Heart left ventricle (tissue), 16 donors: Measurements from ENCODE around the gene FKBP8. TPM values are rescaled to one million over a fixed set of nuclear protein-coding genes. Genes with fewer than 3 reads are reported as not detected.

ENCODE experiments used
- ATAC-seq, 4 donors: fragments of 200-7000 bp; cut with Tn5 transposase; one replicate each; pipeline ENCODE4 v1.9.1; 2020 to 2022; ENCODE audit warnings: moderate library complexity in 4 of 4, mild to moderate bottlenecking in 3 of 4, moderate number of reproducible peaks in 1 of 4
- DNase-seq, 5 donors: peaks; one replicate each; pipeline ENCODE4 v3.0.0-alpha.2; 2020
- H3K27ac ChIP-seq, 12 donors: fragments of 200-600 bp; sonication (generic) in 4 of 12; one replicate each; pipeline versions ENCODE4 v1.5.0 to v1.8.0; 2016 to 2022; ENCODE audit warnings: mild to moderate bottlenecking in 2 of 12
- H3K27me3 ChIP-seq, 9 donors: fragments of 200-600 bp; sonication (generic) in 2 of 9; one replicate each; pipeline versions ENCODE4 v1.5.1 to v1.8.0; 2016 to 2022; ENCODE audit warnings: mild to moderate bottlenecking in 3 of 9
- H3K36me3 ChIP-seq, 9 donors: fragments of 200-600 bp; sonication (generic) in 2 of 9; one replicate each; pipeline versions ENCODE4 v1.5.0 to v1.8.0; 2018 to 2022; ENCODE audit warnings: mild to moderate bottlenecking in 2 of 9
- H3K4me1 ChIP-seq, 12 donors: fragments of 200-600 bp; sonication (generic) in 4 of 12; one replicate each; pipeline versions ENCODE4 v1.5.0 to v1.8.0; 2016 to 2022; ENCODE audit warnings: mild to moderate bottlenecking in 3 of 12
- H3K4me3 ChIP-seq, 12 donors: fragments of 200-600 bp; sonication (generic) in 4 of 12; one replicate each; pipeline versions ENCODE4 v1.5.0 to v1.8.0; 2017 to 2022; ENCODE audit warnings: mild to moderate bottlenecking in 9 of 12, moderate library complexity in 4 of 12
- H3K9me3 ChIP-seq, 12 donors: fragments of 200-600 bp; sonication (generic) in 4 of 12; one replicate each; pipeline versions ENCODE4 v1.5.0 to v1.8.0; 2016 to 2022; ENCODE audit warnings: mild to moderate bottlenecking in 1 of 12
- CTCF ChIP-seq, 12 donors: fragments of 200-600 bp; sonication (generic) in 4 of 12; IDR thresholded peaks; one replicate each; pipeline versions ENCODE4 v1.5.0 to v1.8.0; 2018 to 2022; ENCODE audit warnings: antibody characterized with exemption in 12 of 12, mild to moderate bottlenecking in 5 of 12
- POLR2A ChIP-seq, 2 donors: fragments of 450-650 bp; IDR thresholded peaks; one replicate each; pipeline ENCODE4 v1.6.1; 2017; ENCODE audit warnings: antibody characterized with exemption in 2 of 2, mild to moderate bottlenecking in 2 of 2, moderate library complexity in 2 of 2
- WGBS, 4 donors: extraction: QIAGEN DNeasy Blood & Tissue Kit in 2 of 4; methylation state at CpG; one replicate each; pipeline versions ENCODE4 v1.1.5 to v1.1.7; 2013 to 2018; 5-methylcytosine and 5-hydroxymethylcytosine counted together
- intact Hi-C, 10 donors: fragments of 100-400 bp; cut with DNase I; formaldehyde crosslinking; loops; one replicate each; pipeline versions ENCODE4 v1.11.1 to v1.14.2; 2022
- polyA plus RNA-seq, 2 donors: library from polyadenylated mRNA; stranded (reverse); fragments of 200-250 nt; gene quantifications; one replicate each; pipeline ENCODE4 v1.2.3, GENCODE V29; 2013
- total RNA-seq, 9 donors: library from RNA; depleted of rRNA in 2 of 9; stranded (reverse); fragments of >200 nt in 2 of 9; fragmentation: NEBNext Ultra II Directional in 3 of 9; extraction: Animal tissue kit (Norgen Biotek cat#: 25700) in 3 of 9; gene quantifications; one replicate each; pipeline versions ENCODE4 v1.1.0 to v1.2.4, GENCODE V29; 2016 to 2023
- donor health status: ischemic (EF 13 %, LVEDD 7.1; RV severe dilation, severe dysfunction).
- donor health status: healthy with polysubstance abuse.
- donor health status: DM: no; HTN: yes; CAD: no.
- donor health status: DM: no; HTN: no; CAD: no.
- donor health status: ischemic (EF 25% LVEDD 6.9; RV normal size, moderate dysfunction).
- donor health status: ischemic (EF 25% LVEDD 5.7; RV mildly dilated, moderate dysfunction).
- donor health status: healthy.
- donor health status: DM: yes; HTN: yes; CAD: no.
- donor health status: ischemic (EF 35%, LVEDD 5.7; RV mildly dilated, moderate dysfunction).
- donor health status: nonischemic (EF 11% LVEDD 7.7; RV severe dilation, severe dysfunction).
- donor health status: DM: yes; HTN: yes; CAD: no.
- donor health status: PGD.
- donor health status: ischemic (EF 29% LVEDD 5.4; RV normal size, mild dysfunction).
- donor health status: nonischemic (EF 23%, LVEDD 6.1; RV moderate dilation, normal function).

The FKBP8 gene
- total and polyA plus RNA-seq, 11 donors, result 136 to 353 (median 157) TPM

GRCh38 chr19:18514800-18515682, 28.3 kb downstream of the FKBP8 start:
- Histone ChIP-seq H3K4me3 (no peak overlapping the region), H3K9me3 (no peaks in the 10 kb centered on the region), H3K27me3 (no peaks in the 10 kb centered on the region), H3K36me3 (no peaks in the 10 kb centered on the region), H3K27ac (peak overlapping the region in 11 of 12 donors; percentile 29 to 81 (median 47)), H3K4me1 (peaks cover 10 to 80% (median 57%) of the 10 kb centered on the region in 12 donors)
- TF ChIP-seq CTCF (IDR thresholded peaks at IDR 0.05) (no peak), POLR2A (IDR thresholded peaks at IDR 0.05) (no peak)
- intact Hi-C loops, result loop anchor here in 3 of 10 donors (5.0 kb wide), 2 partner anchors 33 to 48 kb away; no protein-coding TSS in a partner anchor
- DNase-seq (peak in 4 of 5 donors; percentile 49 to 78 (median 68)), ATAC-seq (peak in 3 of 4 donors; percentile 40 to 62 (median 42))
- WGBS, 4 donors, result 21 to 47% (median 38%) methylated on average over 14 to 17 of the region's 17 CpGs

- no peak for TF ChIP-seq POLR2A (IDR thresholded peaks at IDR 0.05)
- no peak for TF ChIP-seq CTCF (IDR thresholded peaks at IDR 0.05)
- peak in 4 of 5 donors; percentile 70 to 82 (median 72) for DNase-seq
- H3K4me3 ChIP-seq, result no peak overlapping the region
- H3K4me1 ChIP-seq, result peaks cover 10 to 80% (median 52%) of the 10 kb centered on the region in 12 donors
- intact Hi-C loops, result no loop called here
- peak overlapping the region; percentile 20 to 81 (median 48) for H3K27ac ChIP-seq
- H3K9me3 ChIP-seq, result no peaks in the 10 kb centered on the region
- peak; percentile 55 to 84 (median 78) for ATAC-seq
- no peaks in the 10 kb centered on the region for H3K36me3 ChIP-seq
- WGBS, 4 donors, result 33 to 42% (median 37%) methylated on average over 11 of the region's 11 CpGs
- H3K27me3 ChIP-seq, result no peaks in the 10 kb centered on the region
Measured at GRCh38 chr19:18513868-18514267, 29.5 kb downstream of the FKBP8 start.

GRCh38 chr19:18510216-18510615, 33.2 kb downstream of the FKBP8 start:
- Histone ChIP-seq H3K36me3 (no peaks in the 10 kb centered on the region), H3K9me3 (no peaks in the 10 kb centered on the region), H3K4me1 (peaks cover 35 to 97% (median 72%) of the 10 kb centered on the region in 12 donors), H3K27ac (peak overlapping the region in 2 of 12 donors; percentile 6 to 90), H3K4me3 (no peak overlapping the region), H3K27me3 (no peaks in the 10 kb centered on the region)
- DNase-seq (no peak), ATAC-seq (no peak)
- intact Hi-C loops, result no loop called here
- TF ChIP-seq POLR2A (IDR thresholded peaks at IDR 0.05) (no peak), CTCF (IDR thresholded peaks at IDR 0.05) (no peak)
- WGBS, 4 donors, result 92 to 94% (median 92%) methylated on average over 8 of the region's 8 CpGs

- Histone ChIP-seq H3K27ac (peak overlapping the region in 11 of 12 donors; percentile 51 to 93 (median 78)), H3K36me3 (no peaks in the 10 kb centered on the region), H3K27me3 (no peaks in the 10 kb centered on the region), H3K4me3 (no peak overlapping the region), H3K4me1 (peaks cover 36 to 98% (median 73%) of the 10 kb centered on the region in 12 donors), H3K9me3 (no peaks in the 10 kb centered on the region)
- 78 to 95% (median 87%) methylated on average over 5 to 7 of the region's 7 CpGs for WGBS, 4 donors
- TF ChIP-seq CTCF (IDR thresholded peaks at IDR 0.05) (no peak), POLR2A (IDR thresholded peaks at IDR 0.05) (no peak)
- DNase-seq (no peak), ATAC-seq (no peak)
- intact Hi-C loops, result loop anchor here in 7 of 10 donors (2.0 to 5.0 kb wide), 4 partner anchors 36 to 46 kb away; no protein-coding TSS in a partner anchor
Measured at GRCh38 chr19:18508585-18508984, 34.8 kb downstream of the FKBP8 start.
